PFSK-1 (cell line): ENCODE measurements around the gene RUNX2.

Experiments
- FOXP2 ChIP-seq: optimal IDR thresholded peaks from 2 replicates; pipeline ENCODE3; 2011; ENCODE audit warnings: borderline replicate concordance, control low read depth, inconsistent platforms; ENCODE audit not compliant: insufficient read depth; ENCODE audit errors: extremely low read length, extremely low read depth
- POLR2AphosphoS5 ChIP-seq: IDR thresholded peaks from 2 replicates; pipeline ENCODE4 v1.6.1; 2012; ENCODE audit warnings: low read depth, mild to moderate bottlenecking, control low read depth, low read length, moderate library complexity
- SIN3A ChIP-seq: IDR thresholded peaks from 2 replicates; pipeline ENCODE4 v1.6.1; 2012; ENCODE audit warnings: mild to moderate bottlenecking, low read length, moderate library complexity, borderline replicate concordance; ENCODE audit not compliant: insufficient read depth
- TAF1 ChIP-seq: IDR thresholded peaks from 2 replicates; pipeline ENCODE4 v1.6.1; 2012; ENCODE audit warnings: low read length, control low read depth, borderline replicate concordance; ENCODE audit not compliant: insufficient read depth
- TF ChIP-seq, protein P1 (sequence below), 2 experiments: IDR thresholded peaks; 2 replicates each; pipeline versions ENCODE4 v1.6.1 to v1.8.0; 2011 to 2012; ENCODE audit warnings: low read depth in 2 of 2, low read length in 2 of 2, control low read depth in 1 of 2, inconsistent platforms in 1 of 2, mild to moderate bottlenecking in 1 of 2, moderate library complexity in 1 of 2; ENCODE audit not compliant: insufficient read depth in 1 of 2

The RUNX2 gene

DNA sequence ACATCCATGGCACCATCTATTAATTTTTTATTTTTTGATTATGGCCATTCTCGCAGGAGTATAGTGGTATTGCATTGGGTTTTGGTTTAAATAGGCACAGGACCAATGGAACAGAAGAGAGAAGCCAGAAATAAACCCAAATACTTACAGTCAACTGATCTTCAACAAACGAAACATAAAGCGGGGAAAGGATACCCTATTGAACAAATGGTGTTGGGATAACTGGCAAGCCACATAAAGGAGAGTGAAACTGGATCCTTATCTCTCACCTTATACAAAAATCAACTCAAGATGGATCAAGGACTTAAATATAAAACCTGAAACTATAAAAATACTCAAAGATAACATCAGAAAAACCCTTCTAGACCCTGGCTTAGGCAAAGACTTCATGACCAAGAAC, 25.3 kb upstream of the RUNX2 start:
- TF ChIP-seq, protein P1, sequence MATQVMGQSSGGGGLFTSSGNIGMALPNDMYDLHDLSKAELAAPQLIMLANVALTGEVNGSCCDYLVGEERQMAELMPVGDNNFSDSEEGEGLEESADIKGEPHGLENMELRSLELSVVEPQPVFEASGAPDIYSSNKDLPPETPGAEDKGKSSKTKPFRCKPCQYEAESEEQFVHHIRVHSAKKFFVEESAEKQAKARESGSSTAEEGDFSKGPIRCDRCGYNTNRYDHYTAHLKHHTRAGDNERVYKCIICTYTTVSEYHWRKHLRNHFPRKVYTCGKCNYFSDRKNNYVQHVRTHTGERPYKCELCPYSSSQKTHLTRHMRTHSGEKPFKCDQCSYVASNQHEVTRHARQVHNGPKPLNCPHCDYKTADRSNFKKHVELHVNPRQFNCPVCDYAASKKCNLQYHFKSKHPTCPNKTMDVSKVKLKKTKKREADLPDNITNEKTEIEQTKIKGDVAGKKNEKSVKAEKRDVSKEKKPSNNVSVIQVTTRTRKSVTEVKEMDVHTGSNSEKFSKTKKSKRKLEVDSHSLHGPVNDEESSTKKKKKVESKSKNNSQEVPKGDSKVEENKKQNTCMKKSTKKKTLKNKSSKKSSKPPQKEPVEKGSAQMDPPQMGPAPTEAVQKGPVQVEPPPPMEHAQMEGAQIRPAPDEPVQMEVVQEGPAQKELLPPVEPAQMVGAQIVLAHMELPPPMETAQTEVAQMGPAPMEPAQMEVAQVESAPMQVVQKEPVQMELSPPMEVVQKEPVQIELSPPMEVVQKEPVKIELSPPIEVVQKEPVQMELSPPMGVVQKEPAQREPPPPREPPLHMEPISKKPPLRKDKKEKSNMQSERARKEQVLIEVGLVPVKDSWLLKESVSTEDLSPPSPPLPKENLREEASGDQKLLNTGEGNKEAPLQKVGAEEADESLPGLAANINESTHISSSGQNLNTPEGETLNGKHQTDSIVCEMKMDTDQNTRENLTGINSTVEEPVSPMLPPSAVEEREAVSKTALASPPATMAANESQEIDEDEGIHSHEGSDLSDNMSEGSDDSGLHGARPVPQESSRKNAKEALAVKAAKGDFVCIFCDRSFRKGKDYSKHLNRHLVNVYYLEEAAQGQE (IDR thresholded peaks at IDR 0.05; ENCODE audit: insufficient read depth in 1 of 2, low read depth in 2 of 2, low read length in 2 of 2), result no peak
- TF ChIP-seq FOXP2, result no peak
- no peak for TF ChIP-seq POLR2AphosphoS5
- no peak for TF ChIP-seq SIN3A
- TF ChIP-seq TAF1, result no peak

DNA sequence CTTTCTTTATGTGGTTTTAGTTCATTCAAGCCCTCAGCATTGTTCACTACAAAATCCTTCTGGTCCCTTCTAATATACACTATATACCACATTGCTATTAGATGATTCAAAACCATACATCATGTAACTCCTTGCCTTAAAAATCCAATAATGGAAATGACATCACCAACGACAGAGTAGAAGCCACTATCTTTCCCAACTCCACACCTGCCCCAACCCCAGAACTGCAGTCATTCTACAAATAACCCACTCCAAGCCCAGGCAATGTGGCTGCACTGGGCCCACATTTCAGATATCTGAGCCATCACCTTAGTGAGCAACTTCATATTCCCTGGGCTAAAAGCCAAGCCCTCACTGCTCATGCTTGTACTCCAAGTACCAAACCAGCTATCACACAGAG, 22.6 kb upstream of the RUNX2 start:
- TF ChIP-seq FOXP2, result no peak
- no peak for TF ChIP-seq POLR2AphosphoS5
- TF ChIP-seq SIN3A, result no peak
- TF ChIP-seq TAF1, result no peak
- TF ChIP-seq, protein P1 (IDR thresholded peaks at IDR 0.05; ENCODE audit: insufficient read depth in 1 of 2, low read depth in 2 of 2, low read length in 2 of 2), result no peak

DNA sequence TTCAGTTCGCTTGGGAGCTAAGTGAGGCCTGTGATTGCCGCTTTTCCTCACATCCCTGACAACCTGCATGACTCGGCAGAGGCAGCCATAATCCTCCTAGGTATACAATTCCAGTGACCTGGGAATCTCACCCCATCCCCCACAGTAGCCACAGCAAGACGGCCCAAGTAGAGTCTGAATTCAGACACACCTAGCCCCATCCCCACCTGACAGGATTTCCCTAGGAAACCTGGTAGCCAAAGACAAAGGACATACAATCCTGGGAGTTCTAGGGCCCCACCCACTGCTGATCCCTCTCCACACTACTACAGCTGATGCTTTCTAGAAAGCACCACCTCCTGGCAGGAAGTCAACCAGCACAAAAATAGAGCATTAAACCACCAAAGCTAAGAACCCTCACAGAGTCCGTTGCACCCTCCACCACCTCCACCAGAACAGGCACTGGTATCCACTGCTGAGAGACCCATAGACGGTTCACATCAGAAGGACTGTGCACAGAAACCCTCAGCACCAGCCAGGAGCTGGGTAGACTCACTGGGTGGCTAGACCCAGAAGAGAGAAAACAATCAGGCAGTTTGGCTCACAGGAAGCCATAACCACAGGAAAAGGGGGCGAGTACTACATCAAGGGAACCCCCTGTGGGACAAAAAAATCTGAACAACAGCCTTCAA, 17.9 kb upstream of the RUNX2 start:
- no peak for TF ChIP-seq SIN3A
- no peak for TF ChIP-seq FOXP2
- TF ChIP-seq, protein P1 (IDR thresholded peaks at IDR 0.05; ENCODE audit: insufficient read depth in 1 of 2, low read depth in 2 of 2, low read length in 2 of 2), result no peak
- TF ChIP-seq TAF1, result no peak
- no peak for TF ChIP-seq POLR2AphosphoS5

- TF ChIP-seq FOXP2 (no peak), SIN3A (no peak), POLR2AphosphoS5 (no peak), TAF1 (no peak)
- TF ChIP-seq, protein P1 (IDR thresholded peaks at IDR 0.05; ENCODE audit: insufficient read depth in 1 of 2, low read depth in 2 of 2, low read length in 2 of 2), result no peak
Measured at GRCh38 chr6:45314146-45314545, 14.0 kb upstream of the RUNX2 start.

DNA sequence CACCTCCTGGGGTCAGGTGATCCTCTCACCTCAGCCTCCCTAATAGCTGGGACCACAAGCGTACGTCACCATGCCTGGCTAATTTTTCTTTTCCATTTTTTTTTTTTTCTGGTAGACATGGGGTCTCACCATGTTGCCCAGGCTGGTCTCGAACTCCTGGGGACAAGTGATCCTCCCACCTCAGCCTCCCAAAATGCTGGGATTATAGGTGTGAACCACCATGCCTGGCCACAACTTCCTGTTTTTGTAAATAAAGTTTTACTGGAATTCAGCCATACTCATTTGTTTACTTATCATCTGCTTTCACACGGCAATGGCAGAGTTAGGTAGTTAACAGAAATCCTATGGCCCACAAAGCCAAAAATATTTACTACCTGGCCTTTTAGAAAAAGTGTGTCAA, 7.8 kb upstream of the RUNX2 start:
- TF ChIP-seq, protein P1 (IDR thresholded peaks at IDR 0.05; ENCODE audit: insufficient read depth in 1 of 2, low read depth in 2 of 2, low read length in 2 of 2), result no peak
- no peak for TF ChIP-seq SIN3A
- no peak for TF ChIP-seq FOXP2
- TF ChIP-seq POLR2AphosphoS5, result no peak
- TF ChIP-seq TAF1, result no peak
